Loucy (cell line): Measurements from ENCODE around the gene LNP1.

Source experiments
- H2AFZ ChIP-seq: fragments of 200-600 bp; sonication (generic); 2 replicates; pipeline ENCODE4 v1.6.0; 2016; ENCODE audit warnings: antibody characterized with exemption, mild to moderate bottlenecking, low read length, moderate library complexity
- H3F3A ChIP-seq: fragments of 200-600 bp; 2 replicates; pipeline ENCODE4 v1.6.0; 2016; ENCODE audit warnings: antibody characterized with exemption, low read depth, mild to moderate bottlenecking
- H3K27me3 ChIP-seq: fragments of 200-600 bp; sonication (generic); 2 replicates; pipeline ENCODE4 v1.6.1; 2014; ENCODE audit warnings: low read length, mild to moderate bottlenecking; ENCODE audit not compliant: insufficient read depth, poor library complexity, severe bottlenecking
- H3K36me3 ChIP-seq: fragments of 200-600 bp; sonication (generic); 2 replicates; pipeline ENCODE4 v1.6.1; 2016; ENCODE audit warnings: low read length; ENCODE audit not compliant: insufficient read depth
- H3K4me1 ChIP-seq: fragments of 200-600 bp; sonication (generic); 2 replicates; pipeline ENCODE4 v1.5.1; 2014; ENCODE audit warnings: low read length, mild to moderate bottlenecking; ENCODE audit not compliant: insufficient read depth, poor library complexity, severe bottlenecking
- H3K4me2 ChIP-seq: fragments of 200-600 bp; sonication (generic); 2 replicates; pipeline ENCODE4 v1.6.0; 2014; ENCODE audit warnings: antibody characterized with exemption, low read length, low read depth, mild to moderate bottlenecking; ENCODE audit not compliant: poor library complexity, severe bottlenecking
- H3K4me3 ChIP-seq: fragments of 200-600 bp; sonication (generic); 2 replicates; pipeline ENCODE4 v1.5.1; 2014; ENCODE audit warnings: low read length, mild to moderate bottlenecking, mixed read lengths; ENCODE audit not compliant: poor library complexity, severe bottlenecking
- H3K79me2 ChIP-seq: fragments of 200-600 bp; sonication (generic); 2 replicates; pipeline ENCODE4 v1.6.1; 2014; ENCODE audit warnings: low read length; ENCODE audit not compliant: insufficient read depth
- H3K9ac ChIP-seq: fragments of 200-600 bp; sonication (generic); 2 replicates; pipeline ENCODE4 v1.6.0; 2014; ENCODE audit warnings: mild to moderate bottlenecking, low read depth, low read length, moderate library complexity; ENCODE audit not compliant: poor library complexity, severe bottlenecking
- H3K9me2 ChIP-seq: fragments of 200-600 bp; sonication (generic); replicated peaks from 2 replicates; pipeline ENCODE4 v1.6.1; 2016; ENCODE audit warnings: low read depth, low read length, mixed read lengths
- H3K9me3 ChIP-seq: fragments of 200-600 bp; sonication (generic); 2 replicates; pipeline ENCODE4 v1.6.1; 2014; ENCODE audit warnings: mild to moderate bottlenecking, antibody characterized with exemption, low read length, low read depth; ENCODE audit not compliant: insufficient read depth
- H4K20me1 ChIP-seq: fragments of 200-600 bp; sonication (generic); 2 replicates; pipeline ENCODE4 v1.6.0; 2014; ENCODE audit warnings: antibody characterized with exemption, low read length, mild to moderate bottlenecking; ENCODE audit not compliant: insufficient read depth, poor library complexity, severe bottlenecking
- CTCF ChIP-seq: fragments of 200-600 bp; sonication (generic); conservative IDR thresholded peaks from 2 replicates; pipeline ENCODE4 v1.5.1; 2014; ENCODE audit warnings: mild to moderate bottlenecking, antibody characterized with exemption, low read length
- EZH2phosphoT487 ChIP-seq: fragments of 200-600 bp; IDR thresholded peaks from 2 replicates; pipeline ENCODE4 v1.6.1; 2018; ENCODE audit warnings: antibody characterized with exemption, mild to moderate bottlenecking, moderate library complexity, borderline replicate concordance

The LNP1 gene

GRCh38 chr3:100503448-100503847 lies 102.1 kb downstream of the LNP1 start:
- no peaks in the 10 kb centered on the region for H3K27me3 ChIP-seq
- H3K4me1 ChIP-seq, result peaks cover 5% of the 10 kb centered on the region
- TF ChIP-seq EZH2phosphoT487 (no peak), CTCF (no peak)
- H3K4me3 ChIP-seq, result no peak overlapping the region
- no peaks in the 10 kb centered on the region for H3F3A ChIP-seq
- H3K79me2 ChIP-seq, result no peaks in the 10 kb centered on the region
- no peaks in the 10 kb centered on the region for H3K9me3 ChIP-seq
- H3K36me3 ChIP-seq, result no peaks in the 10 kb centered on the region
- no peak overlapping the region for H2AFZ ChIP-seq
- H4K20me1 ChIP-seq, result no peaks in the 10 kb centered on the region
- H3K4me2 ChIP-seq, result no peak overlapping the region
- H3K9ac ChIP-seq, result no peak overlapping the region
- no peaks in the 10 kb centered on the region for H3K9me2 ChIP-seq
